Sigmoid colon (tissue), 7 donors: ENCODE results near the gene SLC15A4. TPM values are rescaled to one million over a fixed set of nuclear protein-coding genes. Genes with fewer than 3 reads are reported as not detected.

Experiments used
- DNase-seq: peaks from one replicate; pipeline ENCODE4 v3.0.0-alpha.2; 2019
- H3K27ac ChIP-seq, 4 donors: fragments of 200-600 bp; sonication (generic); one replicate each; pipeline ENCODE4 v1.5.1; 2016 to 2019; ENCODE audit warnings: mild to moderate bottlenecking in 1 of 4
- H3K27me3 ChIP-seq, 3 donors: fragments of 200-600 bp; sonication (generic); one replicate each; pipeline ENCODE4 v1.5.1; 2019; ENCODE audit warnings: mild to moderate bottlenecking in 1 of 3
- H3K36me3 ChIP-seq, 4 donors: fragments of 200-600 bp; sonication (generic); one replicate each; pipeline ENCODE4 v1.5.1; 2016 to 2019
- H3K4me1 ChIP-seq, 4 donors: fragments of 200-600 bp; sonication (generic); one replicate each; pipeline ENCODE4 v1.5.1; 2017 to 2019
- H3K4me3 ChIP-seq, 4 donors: fragments of 200-600 bp; sonication (generic); one replicate each; pipeline ENCODE4 v1.5.1; 2017 to 2019; ENCODE audit warnings: mild to moderate bottlenecking in 2 of 4, moderate library complexity in 1 of 4
- H3K9me3 ChIP-seq, 4 donors: fragments of 200-600 bp in 3 of 4; sonication (generic) in 3 of 4; one replicate each; pipeline versions ENCODE4 v1.5.1 to v1.6.1; 2013 to 2019
- EP300 ChIP-seq, 4 donors: sonication (generic); formaldehyde crosslinking; IDR thresholded peaks; one replicate each; pipeline ENCODE4 v1.6.1; 2017; ENCODE audit warnings: antibody characterized with exemption in 4 of 4
- POLR2A ChIP-seq, 2 donors: fragments of 450-650 bp; IDR thresholded peaks; one replicate each; pipeline ENCODE4 v1.6.1; 2016; ENCODE audit warnings: antibody characterized with exemption in 2 of 2, mild to moderate bottlenecking in 2 of 2, moderate library complexity in 2 of 2
- POLR2AphosphoS5 ChIP-seq, 4 donors: sonication (generic); formaldehyde crosslinking; IDR thresholded peaks; one replicate each; pipeline ENCODE4 v1.6.1; 2017; ENCODE audit warnings: antibody characterized with exemption in 4 of 4
- WGBS, 2 donors: extraction: QIAGEN DNeasy Blood & Tissue Kit; methylation state at CpG; one replicate each; pipeline ENCODE4 v1.1.7; 2013; 5-methylcytosine and 5-hydroxymethylcytosine counted together
- intact Hi-C: fragments of 100-400 bp; cut with DNase I; formaldehyde crosslinking; loops from one replicate; pipeline ENCODE4 v1.15.1; 2023
- polyA plus RNA-seq, 3 donors: library from polyadenylated mRNA; stranded (reverse); fragments of 200-250 nt; gene quantifications; one replicate each; pipeline ENCODE4 v1.2.3, GENCODE V29; 2013
- total RNA-seq, 4 donors: library from RNA; depleted of rRNA; stranded (reverse); fragments of >200 nt; gene quantifications; one replicate each; pipeline ENCODE4 v1.1.0, GENCODE V29; 2016
- TF ChIP-seq, protein P1 (sequence below), 4 experiments: fragments of 450-650 bp in 3 of 4; fragments of 200-600 bp in 1 of 4; IDR thresholded peaks; one replicate each; pipeline ENCODE4 v1.5.1; 2016 to 2019; ENCODE audit warnings: antibody characterized with exemption in 4 of 4, mild to moderate bottlenecking in 3 of 4, moderate library complexity in 2 of 4
- donor health status: healthy with polysubstance abuse.
- donor health status: Bipolar disorder and iron deficiency.
- donor health status: healthy.

SLC15A4 gene
- total and polyA plus RNA-seq, 7 donors = 3.6 to 42.0 (median 19.4) TPM

DNA sequence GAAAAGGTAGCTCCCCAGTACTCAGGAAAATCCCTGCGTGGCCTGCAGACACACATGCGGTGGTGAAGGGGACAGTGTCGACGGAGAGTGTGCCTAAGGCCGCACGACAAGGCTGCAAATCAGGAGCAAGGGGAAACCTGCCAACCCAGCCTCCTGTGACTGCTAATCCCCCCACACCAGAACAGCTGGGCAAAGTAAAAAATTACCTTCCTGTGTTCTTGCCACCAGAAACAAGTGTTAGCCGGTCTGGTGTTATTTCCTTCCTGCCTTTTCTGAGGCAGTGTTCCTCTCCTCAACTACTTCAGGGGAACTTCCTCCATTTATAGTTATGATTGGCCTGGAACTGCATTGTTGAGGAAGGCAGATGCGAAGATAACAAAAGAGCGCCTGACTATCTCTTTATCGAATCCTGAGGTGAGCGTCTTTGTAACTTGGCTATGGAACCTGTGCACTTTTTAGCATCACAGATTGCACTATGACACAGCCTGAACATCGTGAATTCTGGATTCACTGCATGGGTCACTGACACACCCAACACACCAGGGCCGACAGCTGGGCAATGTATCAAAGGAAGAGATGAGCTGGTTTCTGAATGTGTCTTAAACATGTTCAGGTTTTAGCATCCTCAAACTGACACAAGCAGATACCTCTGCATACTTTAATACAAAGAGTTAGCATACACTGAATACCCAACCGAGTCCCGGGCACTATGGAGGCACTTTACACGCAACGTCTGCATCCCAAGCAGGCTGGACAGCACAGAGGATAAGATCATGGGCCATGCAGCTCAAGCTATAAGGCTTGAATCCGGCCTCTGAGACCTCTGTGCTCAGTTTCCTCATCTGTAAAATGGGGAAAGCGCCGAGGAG lies 28.9 kb downstream of the SLC15A4 start:
- H3K27ac ChIP-seq = no peak overlapping the region
- TF ChIP-seq POLR2A (IDR thresholded peaks at IDR 0.05) (no peak), POLR2AphosphoS5 (IDR thresholded peaks at IDR 0.05) (no peak), EP300 (IDR thresholded peaks at IDR 0.05) (no peak)
- TF ChIP-seq, protein P1, sequence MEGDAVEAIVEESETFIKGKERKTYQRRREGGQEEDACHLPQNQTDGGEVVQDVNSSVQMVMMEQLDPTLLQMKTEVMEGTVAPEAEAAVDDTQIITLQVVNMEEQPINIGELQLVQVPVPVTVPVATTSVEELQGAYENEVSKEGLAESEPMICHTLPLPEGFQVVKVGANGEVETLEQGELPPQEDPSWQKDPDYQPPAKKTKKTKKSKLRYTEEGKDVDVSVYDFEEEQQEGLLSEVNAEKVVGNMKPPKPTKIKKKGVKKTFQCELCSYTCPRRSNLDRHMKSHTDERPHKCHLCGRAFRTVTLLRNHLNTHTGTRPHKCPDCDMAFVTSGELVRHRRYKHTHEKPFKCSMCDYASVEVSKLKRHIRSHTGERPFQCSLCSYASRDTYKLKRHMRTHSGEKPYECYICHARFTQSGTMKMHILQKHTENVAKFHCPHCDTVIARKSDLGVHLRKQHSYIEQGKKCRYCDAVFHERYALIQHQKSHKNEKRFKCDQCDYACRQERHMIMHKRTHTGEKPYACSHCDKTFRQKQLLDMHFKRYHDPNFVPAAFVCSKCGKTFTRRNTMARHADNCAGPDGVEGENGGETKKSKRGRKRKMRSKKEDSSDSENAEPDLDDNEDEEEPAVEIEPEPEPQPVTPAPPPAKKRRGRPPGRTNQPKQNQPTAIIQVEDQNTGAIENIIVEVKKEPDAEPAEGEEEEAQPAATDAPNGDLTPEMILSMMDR (IDR thresholded peaks at IDR 0.05) = no peak
- intact Hi-C loops = no loop called here
- H3K4me1 ChIP-seq = no peaks in the 10 kb centered on the region
- no peaks in the 10 kb centered on the region for H3K27me3 ChIP-seq
- peak; percentile 50 for DNase-seq
- no peaks in the 10 kb centered on the region for H3K9me3 ChIP-seq
- no peak overlapping the region for H3K4me3 ChIP-seq
- peaks cover 6 to 92% (median 60%) of the 10 kb centered on the region in 4 donors for H3K36me3 ChIP-seq
- WGBS, 2 donors = 62 to 75% methylated on average over 20 of the region's 20 CpGs

DNA sequence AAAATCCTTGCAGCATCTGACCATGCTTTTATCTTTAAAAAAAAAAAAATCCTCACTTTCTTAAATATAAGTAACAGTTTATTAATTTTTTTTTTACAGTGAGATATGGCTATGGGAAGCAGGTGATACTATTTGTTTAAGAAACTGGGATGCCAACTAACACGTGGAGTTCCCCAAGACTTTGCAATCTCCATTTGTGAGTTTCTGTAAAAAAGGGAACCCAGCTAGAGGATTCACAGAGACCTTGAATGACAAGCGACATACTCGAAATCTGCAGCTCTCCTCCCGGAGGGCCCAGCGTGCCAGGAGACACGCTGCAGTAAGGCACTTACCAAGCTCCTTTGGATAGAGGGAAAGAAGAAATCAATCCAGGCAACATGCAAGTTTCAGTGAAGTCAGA lies 30.1 kb downstream of the SLC15A4 start:
- no peaks in the 10 kb centered on the region for H3K4me1 ChIP-seq
- WGBS, 2 donors = 81 to 87% methylated on average over 6 of the region's 6 CpGs
- intact Hi-C loops = no loop called here
- no peak for DNase-seq
- no peak for TF ChIP-seq POLR2A (IDR thresholded peaks at IDR 0.05)
- TF ChIP-seq EP300 (IDR thresholded peaks at IDR 0.05) = no peak
- TF ChIP-seq, protein P1 (IDR thresholded peaks at IDR 0.05) = no peak
- TF ChIP-seq POLR2AphosphoS5 (IDR thresholded peaks at IDR 0.05) = no peak
- peaks cover 6 to 80% (median 48%) of the 10 kb centered on the region in 4 donors for H3K36me3 ChIP-seq
- no peak overlapping the region for H3K27ac ChIP-seq
- H3K4me3 ChIP-seq = no peak overlapping the region
- no peaks in the 10 kb centered on the region for H3K27me3 ChIP-seq
- H3K9me3 ChIP-seq = no peaks in the 10 kb centered on the region

DNA sequence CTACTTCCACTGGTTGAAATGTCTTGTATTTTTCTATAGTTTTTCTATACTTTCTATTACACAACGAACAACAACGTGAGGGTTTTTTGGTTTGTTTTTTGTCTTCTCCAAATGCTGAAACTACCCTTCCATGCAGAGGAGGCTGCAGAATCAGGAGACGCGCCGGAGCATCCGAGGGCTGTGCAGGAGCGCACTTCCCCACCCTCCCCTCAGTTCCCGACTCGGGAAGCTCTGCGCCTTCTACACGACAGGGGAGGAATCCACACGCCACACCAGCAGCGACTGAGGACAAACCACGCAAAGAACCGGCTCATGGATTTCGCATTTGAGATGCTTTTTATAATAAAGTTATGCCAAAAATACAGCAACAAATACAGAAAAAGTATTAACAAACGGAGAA lies 30.9 kb downstream of the SLC15A4 start:
- Histone ChIP-seq H3K27ac (no peak overlapping the region), H3K9me3 (no peaks in the 10 kb centered on the region), H3K27me3 (no peaks in the 10 kb centered on the region), H3K4me1 (no peaks in the 10 kb centered on the region), H3K4me3 (no peak overlapping the region), H3K36me3 (peaks cover 6 to 72% (median 40%) of the 10 kb centered on the region in 4 donors)
- intact Hi-C loops = no loop called here
- DNase-seq = peak; percentile 32
- TF ChIP-seq, protein P1 (IDR thresholded peaks at IDR 0.05) = no peak
- no peak for TF ChIP-seq POLR2A (IDR thresholded peaks at IDR 0.05)
- TF ChIP-seq POLR2AphosphoS5 (IDR thresholded peaks at IDR 0.05) = no peak
- TF ChIP-seq EP300 (IDR thresholded peaks at IDR 0.05) = no peak
- WGBS, 2 donors = 97% methylated on average over 17 of the region's 17 CpGs

DNA sequence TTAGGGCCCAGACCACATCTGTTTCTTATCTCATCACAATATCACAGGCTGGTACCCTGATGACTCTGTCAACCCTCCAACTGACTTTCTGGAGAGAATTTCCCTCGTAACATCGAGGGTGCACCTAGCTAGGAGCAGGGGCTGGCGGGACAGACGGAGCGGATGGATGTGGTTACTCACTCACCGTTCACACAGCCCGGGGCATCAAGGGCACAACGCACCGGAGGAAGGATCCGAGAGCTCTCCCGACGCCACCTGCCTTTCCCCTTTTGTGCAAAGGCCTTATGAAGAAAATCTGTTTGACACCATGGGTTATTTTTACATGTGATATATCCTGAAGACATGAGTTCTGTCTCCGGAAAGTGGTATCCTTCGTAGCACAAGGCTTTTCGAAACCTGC lies 31.4 kb downstream of the SLC15A4 start:
- no peak for TF ChIP-seq POLR2A (IDR thresholded peaks at IDR 0.05)
- no peak for TF ChIP-seq EP300 (IDR thresholded peaks at IDR 0.05)
- no peak for TF ChIP-seq POLR2AphosphoS5 (IDR thresholded peaks at IDR 0.05)
- TF ChIP-seq, protein P1 (IDR thresholded peaks at IDR 0.05) = no peak
- no peaks in the 10 kb centered on the region for H3K27me3 ChIP-seq
- no peak overlapping the region for H3K27ac ChIP-seq
- H3K4me1 ChIP-seq = no peaks in the 10 kb centered on the region
- H3K36me3 ChIP-seq = peaks cover 6 to 67% (median 36%) of the 10 kb centered on the region in 4 donors
- H3K9me3 ChIP-seq = no peaks in the 10 kb centered on the region
- intact Hi-C loops = no loop called here
- 90 to 94% methylated on average over 15 of the region's 15 CpGs for WGBS, 2 donors
- peak; percentile 56 for DNase-seq
- no peak overlapping the region for H3K4me3 ChIP-seq
